Suppressor macrophage treated with lipopolysaccharide for 4 hours (primary cell): Measurements from ENCODE around the gene SYNGR3.
A peak's percentile ranks its signal among the peaks of the same experiment; 100 is the strongest.

Experiments
- DNase-seq: peaks from one replicate; pipeline ENCODE4 v3.0.0-alpha.2; 2020

SYNGR3 gene

DNA sequence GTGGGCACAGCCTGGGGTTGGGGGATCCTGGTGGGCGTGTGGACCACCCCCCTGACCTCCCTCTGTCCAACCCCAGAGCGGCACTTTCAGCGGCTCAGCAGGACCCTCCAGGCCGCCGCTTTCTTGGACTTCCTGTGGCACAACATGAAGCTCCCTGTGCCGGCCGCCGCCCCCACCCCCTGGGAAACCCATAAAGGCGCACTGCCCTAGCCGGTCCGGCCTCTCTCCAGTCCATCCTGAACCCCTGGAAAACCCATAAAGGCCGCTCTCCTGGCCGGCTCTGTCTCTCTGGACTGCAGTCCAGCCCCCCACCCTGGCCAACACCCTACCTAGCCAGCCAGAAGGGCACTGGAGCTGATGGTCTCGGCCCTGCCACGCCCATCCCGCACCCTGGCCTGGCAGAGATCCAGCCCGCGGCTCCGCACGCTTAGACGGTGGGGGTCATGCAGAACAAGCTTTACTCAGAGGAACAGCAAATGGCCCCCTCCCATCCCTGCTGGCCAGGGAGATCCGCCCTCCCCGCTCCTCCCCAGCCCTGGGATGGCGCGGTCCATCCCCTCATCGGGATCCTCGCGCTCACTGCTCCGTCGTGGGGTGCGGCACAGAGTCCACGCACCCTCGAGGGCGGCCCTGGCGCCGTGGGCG, 11.2 kb upstream of the SYNGR3 start:
- DNase-seq, result no peak

GRCh38 chr16:1979271-1980029, 10.3 kb upstream of the SYNGR3 start:
- DNase-seq, result no peak

DNA sequence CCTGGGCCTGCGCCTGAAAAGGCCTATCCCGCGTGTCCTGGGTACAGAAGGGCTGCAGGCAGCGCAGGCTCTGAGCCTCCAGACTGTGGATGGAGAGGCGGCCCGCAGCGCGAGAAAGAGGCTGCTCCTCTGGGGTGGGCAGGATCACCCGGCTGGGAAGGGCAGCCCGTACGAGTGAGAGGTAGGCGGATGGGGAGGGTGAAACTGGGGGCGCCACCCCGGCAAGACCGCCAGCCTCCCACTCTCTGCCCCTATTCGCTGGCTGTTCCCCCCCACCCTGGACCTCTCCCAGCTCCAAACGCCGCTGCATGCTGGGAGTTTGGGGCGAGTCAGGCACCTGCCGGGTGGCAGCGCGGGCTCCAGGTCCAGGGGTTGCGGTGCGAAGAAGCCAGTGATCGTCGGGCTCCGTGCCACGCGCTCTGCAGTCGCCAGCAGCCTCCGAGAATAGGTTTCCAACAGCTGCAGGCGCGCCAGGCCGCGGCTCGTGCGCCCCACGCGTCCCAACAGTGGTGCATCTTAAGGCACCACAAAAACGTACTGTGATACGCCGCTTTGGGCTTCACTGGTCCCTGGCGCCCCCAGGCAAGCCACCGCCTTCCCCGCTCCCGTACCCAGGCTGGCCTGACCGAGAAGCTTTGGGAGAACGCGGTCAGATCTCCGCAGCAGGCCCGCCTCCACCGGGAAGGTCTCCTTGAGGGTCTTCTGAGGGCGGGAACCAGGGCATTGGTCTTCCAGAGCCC, 9.6 kb upstream of the SYNGR3 start:
- no peak for DNase-seq

DNA sequence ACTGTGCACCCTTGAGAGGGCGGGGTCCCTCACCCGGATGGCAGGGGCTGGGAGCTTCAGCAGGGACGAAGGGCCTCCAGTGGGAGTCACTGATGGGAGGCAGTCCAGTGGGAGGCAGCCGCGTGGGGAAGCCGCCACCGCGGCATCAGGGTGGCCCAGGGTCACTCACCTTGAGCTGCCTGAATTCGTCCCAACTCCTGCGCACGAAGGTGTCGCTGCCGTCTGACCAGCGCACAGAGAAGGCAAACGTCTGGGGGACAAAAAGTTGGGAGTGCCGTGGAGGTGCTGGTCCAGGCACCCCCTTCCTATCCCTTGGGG, 9.0 kb upstream of the SYNGR3 start:
- no peak for DNase-seq

- no peak for DNase-seq
Measured at GRCh38 chr16:1981398-1981836, 8.4 kb upstream of the SYNGR3 start, which contains the start of gene NOXO1. Gene NOXO1 (minus strand): TSS chr16:1981469. CDS start chr16:1981179, 290 bp downstream.

GRCh38 chr16:1982013-1982433, 7.7 kb upstream of the SYNGR3 start:
- DNase-seq, result no peak

DNA sequence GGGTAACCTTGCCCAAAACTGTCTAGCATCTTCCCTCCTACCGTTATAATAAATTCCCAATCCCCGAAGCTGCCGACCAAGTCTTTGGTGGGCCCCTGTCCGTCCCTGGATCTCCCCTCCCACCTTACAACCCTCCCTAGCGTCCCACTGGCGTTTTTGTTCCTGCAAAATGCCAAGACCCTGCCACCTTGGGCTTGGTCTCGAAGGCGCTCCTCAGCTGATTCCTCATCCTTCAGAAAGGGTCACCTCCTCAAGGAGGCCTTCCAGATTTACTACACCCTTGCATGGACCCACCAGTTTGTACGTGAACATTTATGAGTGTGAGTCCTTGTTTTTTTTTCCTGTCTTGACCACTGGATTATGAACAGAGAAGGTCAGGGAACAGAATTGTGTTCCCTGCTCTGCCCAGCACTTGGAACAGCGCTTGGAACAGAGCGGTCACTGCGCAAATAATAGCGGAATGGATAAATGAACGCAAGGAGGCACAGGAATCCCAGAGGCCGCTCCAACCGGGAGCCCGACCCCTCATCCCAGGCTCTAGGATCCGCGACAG, 6.7 kb upstream of the SYNGR3 start:
- no peak for DNase-seq

- DNase-seq, result peak; percentile 96
Measured at GRCh38 chr16:1983544-1984346, 6.0 kb upstream of the SYNGR3 start, which contains the start of gene GFER. Gene GFER (plus strand): TSS chr16:1984193. CDS start chr16:1984219, 26 bp downstream.

DNA sequence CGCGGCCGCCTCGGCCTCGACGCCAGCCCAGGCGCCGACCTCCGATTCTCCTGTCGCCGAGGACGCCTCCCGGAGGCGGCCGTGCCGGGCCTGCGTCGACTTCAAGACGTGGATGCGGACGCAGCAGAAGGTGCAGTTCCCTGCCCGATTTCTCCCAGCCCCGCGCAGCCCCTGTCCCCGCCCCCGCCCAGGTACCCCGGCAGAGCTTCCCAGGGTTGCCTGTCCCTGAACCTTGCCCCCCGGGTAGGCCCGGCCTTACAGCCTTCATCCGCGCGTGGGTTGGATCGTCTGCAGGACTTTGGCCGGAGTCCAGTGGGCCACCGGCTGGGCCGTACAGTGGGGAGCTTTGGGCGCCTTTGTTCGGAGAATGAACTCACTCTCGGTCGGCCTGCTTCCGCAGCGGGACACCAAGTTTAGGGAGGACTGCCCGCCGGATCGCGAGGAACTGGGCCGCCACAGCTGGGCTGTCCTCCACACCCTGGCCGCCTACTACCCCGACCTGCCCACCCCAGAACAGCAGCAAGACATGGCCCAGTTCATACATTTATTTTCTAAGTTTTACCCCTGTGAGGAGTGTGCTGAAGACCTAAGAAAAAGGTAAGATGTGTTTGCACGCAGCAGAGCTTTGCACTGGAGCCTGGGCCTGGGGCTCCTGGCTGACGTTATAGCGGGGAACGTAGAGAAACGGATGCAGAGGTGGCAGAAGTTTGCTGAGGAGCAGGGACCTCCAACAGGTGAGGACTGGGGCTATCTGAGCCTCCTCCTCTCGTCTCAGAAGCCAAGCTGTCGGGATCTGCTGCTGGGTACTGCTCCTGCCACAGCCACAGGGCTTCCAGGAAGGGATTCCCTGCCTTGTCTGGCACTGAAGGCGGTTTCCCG, 5.2 kb upstream of the SYNGR3 start:
- DNase-seq, result no peak

GRCh38 chr16:1985466-1986150, 4.2 kb upstream of the SYNGR3 start:
- DNase-seq, result no peak

- no peak for DNase-seq
Measured at GRCh38 chr16:1987198-1987597, 2.6 kb upstream of the SYNGR3 start.

DNA sequence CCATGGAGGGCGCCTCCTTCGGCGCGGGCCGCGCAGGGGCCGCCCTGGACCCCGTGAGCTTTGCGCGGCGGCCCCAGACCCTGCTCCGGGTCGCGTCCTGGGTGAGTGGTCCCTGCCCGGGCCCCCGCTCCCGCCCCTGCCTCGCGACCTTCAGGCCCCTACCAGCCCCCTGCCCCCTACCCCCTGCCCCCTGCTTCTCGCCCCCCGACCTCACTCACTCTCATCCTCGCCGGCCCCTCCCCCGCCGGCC, 256 bp downstream of the SYNGR3 start:
- DNase-seq, result no peak

DNA sequence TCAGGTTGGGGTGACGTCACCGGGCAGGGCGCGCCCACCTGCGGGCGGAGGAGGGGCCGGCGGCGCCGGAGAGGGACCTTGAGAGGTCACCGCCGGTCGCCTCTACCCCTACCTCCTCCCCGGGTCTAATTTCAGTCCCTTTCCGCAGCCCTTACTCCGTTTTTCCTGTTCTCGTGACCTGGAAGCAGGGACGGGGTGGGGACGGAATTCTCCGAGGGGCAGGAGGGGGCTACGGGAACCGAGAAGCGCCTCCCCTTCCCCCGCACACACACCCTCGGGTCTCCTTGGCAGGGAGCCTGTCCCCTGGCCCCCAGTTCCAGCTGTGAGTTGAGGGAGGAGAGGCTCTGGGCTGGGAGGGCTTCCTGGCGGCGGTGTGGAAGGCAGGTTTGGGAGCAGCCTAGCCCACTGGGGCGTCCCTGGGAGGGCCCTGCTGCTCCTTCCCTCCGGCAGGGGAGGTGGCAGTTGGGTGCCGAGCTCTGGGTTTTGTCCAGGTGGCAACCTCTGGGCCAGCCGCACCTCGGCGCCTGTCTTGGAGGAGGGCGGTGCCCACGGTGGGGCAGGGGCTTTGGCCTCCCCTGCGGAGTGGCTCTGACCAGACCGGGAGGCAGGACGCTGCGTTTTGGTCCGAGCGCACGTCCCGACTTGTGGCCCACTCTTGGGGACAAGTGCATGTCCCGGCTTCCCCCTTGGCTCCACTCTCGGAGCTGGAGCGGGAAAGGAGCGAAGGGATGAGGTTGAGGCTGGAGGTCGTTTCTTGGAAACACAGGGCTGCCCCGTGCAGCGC, 773 bp downstream of the SYNGR3 start:
- DNase-seq, result no peak

- DNase-seq, result peak; percentile 41
Measured at GRCh38 chr16:1991135-1991551, 1.4 kb downstream of the SYNGR3 start.

DNA sequence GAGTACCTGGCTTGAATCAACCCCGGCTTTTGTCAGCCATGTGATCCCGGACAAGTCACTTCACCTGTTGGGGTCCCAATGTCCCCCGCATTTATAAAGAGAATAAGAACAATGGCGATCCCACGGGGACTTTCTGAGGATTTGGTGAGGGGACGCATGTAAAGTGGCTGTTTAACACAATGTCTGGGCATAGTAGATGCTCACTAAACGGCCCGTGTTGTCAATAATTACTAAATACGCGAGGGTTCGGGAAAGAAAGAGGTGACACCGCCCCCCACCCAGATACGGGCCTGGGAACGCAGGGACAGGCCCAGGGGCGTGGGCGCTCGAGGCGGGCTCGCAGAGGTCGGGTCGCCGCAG, 1.8 kb downstream of the SYNGR3 start:
- no peak for DNase-seq

DNA sequence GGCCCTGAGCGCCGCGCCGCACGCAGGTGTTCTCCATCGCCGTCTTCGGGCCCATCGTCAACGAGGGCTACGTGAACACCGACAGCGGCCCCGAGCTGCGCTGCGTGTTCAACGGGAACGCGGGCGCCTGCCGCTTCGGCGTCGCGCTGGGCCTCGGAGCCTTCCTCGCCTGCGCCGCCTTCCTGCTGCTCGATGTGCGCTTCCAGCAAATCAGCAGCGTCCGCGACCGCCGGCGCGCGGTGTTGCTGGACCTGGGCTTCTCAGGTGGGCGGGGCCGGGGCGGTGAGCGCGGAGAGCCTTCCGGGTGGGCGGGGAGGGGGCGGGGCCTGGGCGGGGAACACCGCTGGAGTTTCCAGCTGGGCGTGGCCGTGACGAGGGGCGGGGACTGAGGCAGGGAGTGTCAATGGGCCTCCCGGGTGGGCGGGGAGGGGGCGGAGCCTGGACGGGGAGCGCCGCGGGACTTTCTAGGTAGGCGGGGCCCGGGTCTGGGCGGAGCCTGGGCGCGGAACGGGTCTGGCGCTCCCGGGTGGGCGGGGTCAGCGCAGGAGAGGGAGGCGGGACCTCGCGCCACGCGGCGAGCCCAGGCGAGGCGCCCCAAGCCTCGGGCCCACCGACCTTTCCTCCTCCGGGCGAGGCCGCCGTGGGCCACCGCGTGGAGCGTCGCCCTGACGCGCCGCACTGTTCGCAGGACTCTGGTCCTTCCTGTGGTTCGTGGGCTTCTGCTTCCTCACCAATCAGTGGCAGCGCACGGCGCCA, 2.4 kb downstream of the SYNGR3 start:
- peak; percentile 99 for DNase-seq

GRCh38 chr16:1992704-1993317, 3.0 kb downstream of the SYNGR3 start:
- no peak for DNase-seq

- DNase-seq, result no peak
Measured at GRCh38 chr16:1993731-1994131, 4.0 kb downstream of the SYNGR3 start.
